ENCODE measurements around the gene FCHO2. TPM values are rescaled to one million over a fixed set of nuclear protein-coding genes. Genes with fewer than 3 reads are reported as not detected.
A peak's percentile ranks its signal among the peaks of the same experiment; 100 is the strongest.

The FCHO2 gene
- total RNA-seq, 1 donor from 2014 or later, result 17.7 TPM

- Mint-ChIP-seq H3K4me1 (no peaks in the 10 kb centered on the region), H3K4me3 (no peak overlapping the region), H3K27me3 (ENCODE audit: insufficient read depth, low read depth) (no peaks in the 10 kb centered on the region), H3K9me3 (no peaks in the 10 kb centered on the region), H3K36me3 (no peaks in the 10 kb centered on the region), H3K27ac (no peak overlapping the region)
- Histone ChIP-seq H3K9ac (no peak overlapping the region), H3K4me1 (peaks cover 11% of the 10 kb centered on the region), H3K9me3 (ENCODE audit: low read depth) (no peaks in the 10 kb centered on the region), H3K27me3 (no peaks in the 10 kb centered on the region), H4K20me1 (ENCODE audit: low read depth) (no peaks in the 10 kb centered on the region), H3K36me3 (peaks cover 3% of the 10 kb centered on the region), H3K27ac (no peak overlapping the region), H2AFZ (replicated peaks) (no peak overlapping the region), H3K79me2 (ENCODE audit: low read depth) (no peaks in the 10 kb centered on the region), H3F3A (ENCODE audit: low read depth) (peaks cover 16% of the 10 kb centered on the region), H3K4me2 (no peak overlapping the region), H3K4me3 (no peak overlapping the region)
- no peak for DNase-seq (ENCODE audit: low spot score)
- TF ChIP-seq EZH2phosphoT487 (IDR thresholded peaks at IDR 0.05) (no peak), EZH2 (IDR thresholded peaks at IDR 0.05) (no peak), CTCF (IDR thresholded peaks at IDR 0.05) (no peak)
Observed at GRCh38 chr5:73037545-73037944, 81.7 kb downstream of the FCHO2 start.

GRCh38 chr5:73039082-73039481 is 83.2 kb downstream of the FCHO2 start:
- Mint-ChIP-seq H3K27me3 (ENCODE audit: insufficient read depth, low read depth) (no peaks in the 10 kb centered on the region), H3K27ac (no peak overlapping the region), H3K9me3 (no peaks in the 10 kb centered on the region), H3K4me1 (no peaks in the 10 kb centered on the region), H3K4me3 (no peak overlapping the region), H3K36me3 (no peaks in the 10 kb centered on the region)
- peak overlapping the region; percentile 65 for H3K27ac ChIP-seq
- no peaks in the 10 kb centered on the region for H3K9me3 ChIP-seq (ENCODE audit: low read depth)
- no peak overlapping the region for H3K4me3 ChIP-seq
- peaks cover 16% of the 10 kb centered on the region for H3F3A ChIP-seq (ENCODE audit: low read depth)
- no peak overlapping the region for H3K4me2 ChIP-seq
- H3K9ac ChIP-seq, result no peak overlapping the region
- TF ChIP-seq EZH2phosphoT487 (IDR thresholded peaks at IDR 0.05) (no peak), CTCF (IDR thresholded peaks at IDR 0.05) (no peak), EZH2 (IDR thresholded peaks at IDR 0.05) (no peak)
- peak; percentile 10 for DNase-seq (ENCODE audit: low spot score)
- H3K27me3 ChIP-seq, result no peaks in the 10 kb centered on the region
- H3K4me1 ChIP-seq, result peaks cover 11% of the 10 kb centered on the region
- no peaks in the 10 kb centered on the region for H4K20me1 ChIP-seq (ENCODE audit: low read depth)
- no peak overlapping the region for H2AFZ ChIP-seq (replicated peaks)
- H3K79me2 ChIP-seq (ENCODE audit: low read depth), result no peaks in the 10 kb centered on the region
- no peaks in the 10 kb centered on the region for H3K36me3 ChIP-seq

- Histone ChIP-seq H3K9ac (no peak overlapping the region), H3F3A (ENCODE audit: low read depth) (peaks cover 16% of the 10 kb centered on the region), H3K27me3 (no peaks in the 10 kb centered on the region), H3K9me3 (ENCODE audit: low read depth) (no peaks in the 10 kb centered on the region), H3K4me3 (no peak overlapping the region), H3K27ac (no peak overlapping the region), H3K36me3 (no peaks in the 10 kb centered on the region), H2AFZ (replicated peaks) (no peak overlapping the region), H3K79me2 (ENCODE audit: low read depth) (no peaks in the 10 kb centered on the region), H4K20me1 (ENCODE audit: low read depth) (no peaks in the 10 kb centered on the region), H3K4me2 (no peak overlapping the region), H3K4me1 (peaks cover 11% of the 10 kb centered on the region)
- Mint-ChIP-seq H3K4me3 (no peak overlapping the region), H3K9me3 (peaks cover 2% of the 10 kb centered on the region), H3K4me1 (no peaks in the 10 kb centered on the region), H3K27me3 (ENCODE audit: insufficient read depth, low read depth) (no peaks in the 10 kb centered on the region), H3K36me3 (no peaks in the 10 kb centered on the region), H3K27ac (no peak overlapping the region)
- TF ChIP-seq EZH2phosphoT487 (IDR thresholded peaks at IDR 0.05), result no peak
- no peak for TF ChIP-seq CTCF (IDR thresholded peaks at IDR 0.05)
- TF ChIP-seq EZH2 (IDR thresholded peaks at IDR 0.05), result no peak
- DNase-seq (ENCODE audit: low spot score), result no peak
Observed at GRCh38 chr5:73042993-73043392, 87.2 kb downstream of the FCHO2 start.

All from neural progenitor cell (in vitro differentiated cells).